ENCODE measurements around the gene OPN5.

The OPN5 gene

DNA sequence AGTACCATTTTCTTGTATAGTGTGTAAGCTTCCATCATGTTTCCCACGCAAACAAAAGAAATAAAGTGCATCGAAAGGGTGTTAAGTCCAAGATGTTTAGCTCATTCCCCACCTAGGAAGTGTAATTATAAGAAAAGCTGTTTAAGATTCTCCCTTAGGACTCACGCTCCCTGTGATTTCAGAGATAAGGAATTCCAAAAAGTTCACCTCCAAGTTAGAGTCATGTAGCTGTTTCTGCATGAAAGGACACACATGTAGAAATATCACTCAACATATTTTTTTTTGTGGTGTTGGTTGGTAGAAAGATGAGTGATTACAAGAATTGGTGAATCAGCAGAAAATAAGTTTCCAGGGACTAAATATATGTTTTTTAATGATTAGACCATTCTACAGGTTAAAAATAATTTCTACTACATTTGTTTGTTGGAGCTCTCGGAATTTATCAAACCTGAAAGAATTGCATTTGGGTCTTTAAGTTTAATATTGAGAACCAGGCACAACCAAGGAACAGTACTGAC is 10.4 kb downstream of the OPN5 start:
- no peak for DNase-seq

DNA sequence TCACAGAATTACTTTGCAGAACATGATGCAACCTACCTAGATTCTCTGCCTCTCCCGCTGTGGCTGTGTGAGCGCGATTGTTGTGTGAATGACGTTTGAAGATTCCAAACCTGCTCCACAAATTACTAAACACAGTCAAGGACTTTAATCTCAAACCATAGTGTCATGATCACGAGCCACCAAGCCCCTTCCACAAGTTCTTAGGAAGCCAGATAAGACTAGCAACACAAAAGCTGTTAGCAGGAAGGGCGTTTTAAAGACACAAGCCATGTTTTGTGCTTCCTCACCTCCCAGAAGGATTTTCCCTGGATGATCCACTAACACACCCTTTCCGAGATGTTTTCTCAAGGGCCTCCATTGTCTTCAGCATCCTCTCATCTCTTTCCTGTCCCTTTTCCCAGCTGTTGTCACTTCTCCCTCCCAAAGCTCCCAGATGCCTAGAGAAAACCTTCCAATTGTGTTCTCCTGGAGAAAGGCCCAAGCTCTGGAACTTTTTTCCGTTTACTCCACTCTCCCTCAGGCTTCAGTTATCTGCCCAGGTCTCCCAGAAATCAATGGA is 12.8 kb downstream of the OPN5 start:
- no peak for DNase-seq

DNA sequence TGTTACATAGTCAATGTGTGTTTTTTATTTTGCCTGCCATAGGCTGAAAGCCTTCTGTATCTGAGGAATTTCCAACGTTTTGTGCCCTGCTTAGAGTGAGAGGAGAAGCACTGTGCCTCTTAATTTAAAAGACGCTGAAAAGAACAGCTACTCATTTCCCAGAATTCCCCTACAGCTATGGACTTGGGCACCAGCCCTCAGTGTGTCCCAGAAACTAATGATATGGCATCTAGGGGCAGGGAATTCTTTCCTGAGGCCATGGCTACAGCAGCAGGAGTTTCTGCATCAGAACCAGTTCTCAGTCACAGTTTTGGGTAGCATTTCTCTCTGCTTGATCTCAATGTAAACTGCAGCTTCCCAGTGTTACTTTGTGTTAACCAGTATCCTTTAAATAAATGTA is 20.2 kb downstream of the OPN5 start:
- no peak for DNase-seq

DNA sequence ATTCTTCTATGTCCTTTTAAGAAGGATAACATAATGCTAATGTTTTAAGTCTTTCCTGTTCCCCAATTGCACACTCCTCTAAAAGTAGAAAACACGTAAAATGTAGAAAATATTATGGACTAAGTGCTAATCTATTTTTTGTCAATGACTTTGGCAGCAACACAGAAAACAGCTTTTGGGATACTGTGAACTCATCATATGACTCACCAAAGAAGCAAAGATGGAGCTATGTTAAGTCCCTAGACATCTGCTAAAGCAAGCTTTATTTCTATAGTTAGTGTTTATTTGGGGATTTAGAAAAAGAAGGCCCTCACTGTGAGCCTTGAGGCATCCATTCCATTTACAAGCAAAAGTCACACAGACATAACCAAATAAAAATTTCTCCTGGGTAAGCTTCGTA is 23.0 kb downstream of the OPN5 start:
- DNase-seq, result no peak

DNA sequence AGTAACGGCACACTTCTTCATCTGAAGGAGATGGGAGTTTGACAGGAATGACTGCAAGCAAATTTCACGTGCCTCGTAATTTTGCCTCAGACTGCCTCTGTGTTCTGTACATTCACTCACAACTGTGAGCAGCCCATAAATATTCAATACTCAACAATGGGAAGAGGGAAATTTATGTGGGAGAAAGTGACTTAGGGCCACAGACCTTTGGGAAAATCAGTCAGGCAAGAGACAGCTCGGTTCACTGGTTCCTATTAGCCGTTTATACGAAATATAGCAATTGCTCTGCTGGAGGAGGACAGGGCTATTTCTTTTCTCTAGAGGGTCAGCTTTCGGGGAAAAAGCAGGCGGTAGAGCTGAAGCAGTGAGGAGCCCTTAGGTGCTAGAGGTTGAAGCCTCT is 28.0 kb downstream of the OPN5 start:
- no peak for DNase-seq

DNA sequence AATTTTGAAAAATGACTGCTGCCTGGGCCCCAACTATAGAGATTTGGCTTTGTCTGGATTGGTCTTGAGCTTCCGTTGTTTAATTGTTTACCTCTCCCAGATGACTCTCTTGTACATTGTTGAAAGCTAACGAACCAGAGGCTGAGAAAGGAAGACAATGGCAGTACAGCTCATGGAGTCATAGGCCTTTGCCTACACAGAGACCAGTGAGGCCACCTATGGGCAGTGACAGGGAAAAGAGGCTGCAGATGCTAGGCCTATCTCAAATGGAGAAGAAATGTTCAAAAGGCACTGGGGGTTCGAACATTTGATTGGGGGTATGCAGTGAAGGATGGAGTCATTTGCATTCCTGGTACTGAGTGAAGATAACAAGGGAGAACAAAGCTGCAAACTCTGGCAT is 29.1 kb downstream of the OPN5 start:
- no peak for DNase-seq

DNA sequence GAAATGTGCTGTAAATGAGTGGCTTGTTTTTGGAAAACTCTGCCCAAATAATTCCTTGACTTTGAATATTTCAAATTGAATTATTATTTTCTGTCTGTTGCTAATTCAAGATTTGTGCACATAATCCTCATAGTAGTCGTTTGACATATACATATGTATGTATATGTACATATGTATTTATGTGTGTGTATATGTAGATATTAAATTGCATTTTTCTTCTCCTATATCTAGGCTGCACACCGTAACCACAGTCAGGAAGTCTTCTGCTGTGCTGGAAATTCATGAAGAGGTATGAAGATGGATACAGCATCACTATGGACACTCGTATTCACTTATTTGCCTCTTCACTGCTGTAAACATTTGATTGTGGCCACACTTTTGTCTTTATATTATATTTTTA is 29.6 kb downstream of the OPN5 start:
- DNase-seq, result no peak

DNA sequence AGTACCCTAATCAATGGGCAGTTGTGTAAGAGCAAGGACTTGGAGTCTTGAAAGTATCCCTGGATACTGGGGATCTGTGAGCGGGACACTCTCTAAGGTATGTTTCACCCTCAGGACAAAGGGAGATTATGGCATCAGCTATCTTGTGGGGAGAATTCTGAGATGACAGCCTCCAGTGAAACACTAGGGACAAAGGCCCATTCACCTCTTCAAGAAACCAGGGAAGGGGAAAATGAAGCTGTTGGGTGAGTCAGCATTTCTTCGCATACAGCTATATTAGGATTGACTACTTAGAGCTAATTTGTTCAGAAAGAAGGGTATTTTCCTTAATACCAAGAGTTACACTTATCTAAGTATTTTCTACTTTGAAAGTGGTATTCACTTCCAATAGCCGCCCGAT is 35.9 kb downstream of the OPN5 start:
- DNase-seq, result no peak

DNA sequence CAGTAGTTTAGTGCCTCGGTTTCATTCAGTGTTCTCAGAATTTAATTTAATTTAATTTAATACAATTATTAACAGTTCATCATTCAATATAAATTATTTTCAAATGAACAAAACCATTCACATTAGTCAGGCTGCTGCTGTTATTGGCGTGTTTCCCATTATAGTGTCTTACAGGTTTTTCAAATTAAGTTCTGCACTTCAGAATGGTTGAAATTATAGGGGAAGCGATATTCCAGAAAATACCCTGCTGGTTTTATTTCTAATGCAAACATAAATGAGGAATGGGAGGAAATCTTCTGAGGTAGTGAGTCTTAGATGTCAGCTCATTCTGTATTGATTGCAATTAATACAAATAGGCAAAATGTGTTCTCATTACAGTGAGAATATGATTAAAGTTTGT is 37.6 kb downstream of the OPN5 start:
- DNase-seq, result no peak

DNA sequence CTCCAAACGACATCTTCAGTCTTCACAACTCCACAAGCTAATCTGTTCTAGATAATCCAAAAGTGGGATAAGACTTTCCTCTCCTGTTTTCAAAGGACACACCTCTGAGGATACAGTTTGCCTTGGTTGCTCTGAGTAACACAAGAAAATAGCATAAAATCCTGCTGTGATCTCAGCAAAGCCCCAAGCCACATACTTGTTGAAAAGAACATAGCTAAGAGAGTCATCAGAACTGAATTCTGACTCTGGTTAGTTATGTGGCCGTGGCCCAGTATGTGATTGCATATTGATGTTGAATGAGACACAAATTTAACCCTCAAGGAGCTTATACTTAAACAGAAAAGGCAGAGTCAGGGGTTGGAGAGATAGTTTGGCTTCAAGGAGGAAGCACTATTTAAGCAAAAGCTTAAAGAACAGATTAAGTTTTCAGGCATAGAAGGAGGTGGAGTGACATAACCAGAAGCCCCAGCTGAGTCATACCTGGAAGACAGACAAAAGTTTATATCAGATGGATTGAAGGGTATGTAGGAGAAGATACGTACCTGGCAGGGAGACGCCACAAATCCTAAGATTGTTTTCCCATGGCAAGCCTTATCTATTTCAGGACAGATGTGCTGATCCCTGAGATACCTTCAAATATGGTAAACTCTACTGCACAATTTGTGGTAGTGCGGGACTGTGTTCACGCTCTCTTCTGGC is 41.2 kb downstream of the OPN5 start:
- no peak for DNase-seq

DNA sequence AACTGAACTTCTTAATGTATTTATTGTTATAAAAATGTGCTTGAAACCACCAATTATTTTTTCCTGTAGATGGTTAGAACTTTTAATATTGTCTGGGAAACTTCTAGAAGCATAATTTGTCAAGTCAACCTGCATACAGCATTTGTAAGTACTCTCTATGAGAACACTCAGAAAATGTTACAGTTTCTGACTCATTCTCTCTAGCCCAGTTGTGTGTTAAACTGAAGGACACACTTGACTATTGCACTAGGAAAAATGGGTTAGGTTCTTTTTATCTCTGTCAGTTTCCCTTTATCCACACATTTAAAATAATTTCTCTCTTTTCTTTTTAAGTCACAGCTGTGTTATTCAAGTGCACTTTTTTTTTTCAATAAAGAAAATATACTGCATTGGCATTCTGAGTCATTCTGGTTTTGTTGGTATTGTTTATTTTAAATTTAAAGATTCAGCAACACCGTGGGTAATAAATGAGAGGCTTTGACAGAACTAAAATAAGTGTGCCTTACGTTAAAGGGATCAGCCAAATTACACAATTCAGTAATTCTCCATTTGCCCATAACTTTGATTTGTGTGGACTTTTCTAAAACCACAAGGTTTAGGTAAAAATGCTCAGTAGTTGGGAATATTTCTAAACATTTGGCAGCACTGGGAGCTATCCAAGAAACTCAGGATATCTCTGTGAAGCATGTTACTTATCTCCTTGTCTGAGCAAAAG is 50.7 kb downstream of the OPN5 start:
- no peak for DNase-seq

DNA sequence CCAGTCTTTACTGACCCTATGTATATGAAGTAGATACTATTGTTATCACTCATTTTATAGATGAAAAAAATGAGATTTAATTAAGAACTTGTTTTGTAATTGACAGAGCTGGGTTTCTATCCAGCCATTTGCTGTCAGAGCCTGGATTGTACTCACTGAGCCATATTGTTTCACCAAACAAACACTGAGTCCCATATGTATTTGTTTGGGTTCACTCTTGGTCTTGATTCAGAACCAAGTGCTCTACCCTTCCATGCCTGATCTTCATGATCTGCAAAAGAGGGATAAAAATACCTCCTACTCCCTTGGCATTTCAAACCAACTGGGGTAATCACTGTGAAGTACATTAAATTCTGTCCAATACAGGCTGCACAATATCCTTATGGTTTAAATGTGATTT is 52.4 kb downstream of the OPN5 start:
- DNase-seq, result no peak

DNA sequence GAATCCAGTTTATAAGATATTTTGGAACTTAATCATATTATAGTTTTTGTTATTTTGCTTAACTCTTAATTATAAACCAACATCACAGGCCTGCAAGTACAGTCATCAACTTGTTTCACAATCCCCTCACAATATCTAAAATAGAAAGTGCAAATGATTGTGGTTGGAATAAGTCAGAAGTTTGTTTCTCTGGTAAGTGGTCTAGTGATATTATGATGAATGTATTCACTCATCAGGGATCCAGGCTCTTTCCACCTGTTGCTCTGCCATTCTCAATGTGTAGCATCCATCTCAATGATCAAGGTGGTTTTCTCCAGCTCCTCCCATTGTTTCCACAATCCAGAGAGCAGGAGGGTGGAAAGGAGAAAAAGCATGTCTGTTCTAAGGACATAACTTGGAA is 54.2 kb downstream of the OPN5 start:
- no peak for DNase-seq

DNA sequence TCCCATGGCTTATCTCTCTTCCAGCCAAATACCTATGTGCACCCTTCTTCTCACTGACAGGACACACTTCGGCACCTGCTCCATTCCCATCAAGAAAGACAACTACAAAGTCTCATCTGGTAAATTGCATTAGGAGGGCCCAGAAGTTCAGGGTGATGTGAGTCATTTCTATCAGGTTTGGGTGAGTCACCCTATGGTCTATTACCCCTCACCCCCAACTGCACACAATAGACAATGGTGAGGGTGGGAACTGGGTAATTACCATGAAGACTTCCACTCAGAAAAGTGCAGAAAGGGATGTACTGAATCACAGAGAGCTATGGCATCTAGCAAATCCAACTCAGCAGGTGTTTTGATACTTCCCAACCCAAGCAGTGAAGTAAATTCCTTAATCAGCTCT is 54.8 kb downstream of the OPN5 start:
- no peak for DNase-seq

DNA sequence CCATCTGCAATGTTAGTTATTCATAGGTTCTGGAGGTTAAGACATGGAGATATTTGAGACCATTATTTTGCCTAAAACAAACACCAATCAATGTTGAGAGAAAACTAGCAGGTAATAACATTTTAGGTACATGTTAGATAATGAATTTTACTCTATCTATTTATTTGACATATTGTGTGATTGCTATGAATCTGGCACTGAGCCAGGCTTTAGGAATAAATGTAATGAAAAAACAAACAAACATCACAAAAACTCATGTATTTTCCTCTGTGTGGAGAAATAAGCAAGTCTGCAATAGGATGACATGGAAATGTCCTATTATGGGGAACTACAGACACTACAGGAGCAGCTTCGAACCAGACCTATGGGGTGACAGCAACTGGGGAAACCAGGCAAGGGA is 57.8 kb downstream of the OPN5 start:
- DNase-seq, result no peak

DNA sequence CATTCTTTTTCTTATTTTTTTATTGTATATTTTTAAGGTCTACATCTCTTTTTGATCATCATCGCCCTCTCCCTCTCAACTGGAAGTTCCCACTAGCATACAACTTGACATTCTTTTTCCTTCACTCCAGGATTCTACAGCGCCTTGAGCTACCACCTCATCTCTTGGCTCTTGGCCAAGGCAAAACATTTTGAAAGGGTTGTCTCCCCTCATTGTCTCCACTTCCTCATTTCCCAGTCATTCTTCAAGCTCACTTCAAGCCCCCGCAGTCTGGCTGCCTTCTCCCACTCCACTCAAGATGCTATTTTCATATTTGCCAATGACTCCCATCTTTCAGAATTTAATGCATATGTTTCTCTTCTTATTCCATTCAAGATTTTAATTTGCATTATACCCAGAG is 63.0 kb downstream of the OPN5 start:
- DNase-seq, result no peak

DNA sequence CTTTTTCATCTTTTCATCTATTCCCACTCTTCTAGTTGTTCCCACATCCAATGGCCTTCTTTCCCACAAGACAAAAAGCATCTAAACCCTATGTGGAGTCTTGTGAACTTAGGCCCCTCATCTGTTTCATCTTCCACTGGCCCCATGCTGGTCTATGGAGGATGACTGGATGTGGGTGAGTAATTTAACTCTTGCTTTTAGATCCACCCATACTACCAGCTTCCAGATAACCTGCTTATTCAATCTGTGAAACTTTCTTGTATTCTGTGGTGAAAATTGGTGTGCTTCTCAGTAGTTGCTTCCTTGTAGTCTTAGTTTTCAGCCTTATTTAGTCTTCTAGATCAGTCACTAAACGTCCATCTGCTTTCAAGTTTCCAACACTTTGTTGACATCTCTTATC is 64.9 kb downstream of the OPN5 start:
- no peak for DNase-seq

DNA sequence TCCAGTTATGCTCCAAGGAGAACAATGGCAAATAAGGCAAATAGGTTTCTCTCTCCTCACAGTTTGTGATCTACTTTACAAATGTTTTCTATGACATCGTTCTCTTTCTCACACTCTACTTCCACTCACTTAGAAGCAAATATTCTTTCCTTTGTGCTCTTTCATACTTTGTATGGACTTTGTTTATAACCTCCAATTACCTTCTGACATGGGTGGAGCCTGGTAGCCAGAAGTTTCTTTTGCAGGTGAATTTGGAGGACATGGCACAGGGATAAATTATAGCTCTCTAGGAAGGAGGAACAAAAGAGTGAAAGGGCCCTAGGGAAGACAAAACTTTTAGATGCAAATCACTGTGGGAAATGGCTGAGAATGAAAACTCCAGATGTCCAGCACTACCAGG is 69.3 kb downstream of the OPN5 start:
- no peak for DNase-seq

DNA sequence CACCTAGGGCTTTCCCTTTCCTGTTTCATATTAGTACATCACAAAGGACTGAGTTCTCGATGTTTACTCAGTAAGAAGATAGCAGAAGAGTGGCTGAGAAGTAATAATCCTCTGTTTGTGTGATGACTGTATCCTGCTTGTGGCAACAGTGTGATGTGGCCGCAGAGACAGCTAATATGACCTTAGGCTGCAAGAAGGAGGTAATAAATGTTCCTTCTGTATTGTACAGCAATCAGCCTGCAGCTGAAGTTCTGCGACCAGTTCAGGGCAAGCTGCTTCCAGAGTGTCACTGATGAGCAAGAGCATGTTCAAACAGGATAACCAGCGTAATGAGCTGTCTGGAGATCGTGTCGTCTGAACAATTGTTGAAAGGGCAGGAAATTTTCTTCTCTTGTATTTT is 70.9 kb downstream of the OPN5 start:
- DNase-seq, result no peak

DNA sequence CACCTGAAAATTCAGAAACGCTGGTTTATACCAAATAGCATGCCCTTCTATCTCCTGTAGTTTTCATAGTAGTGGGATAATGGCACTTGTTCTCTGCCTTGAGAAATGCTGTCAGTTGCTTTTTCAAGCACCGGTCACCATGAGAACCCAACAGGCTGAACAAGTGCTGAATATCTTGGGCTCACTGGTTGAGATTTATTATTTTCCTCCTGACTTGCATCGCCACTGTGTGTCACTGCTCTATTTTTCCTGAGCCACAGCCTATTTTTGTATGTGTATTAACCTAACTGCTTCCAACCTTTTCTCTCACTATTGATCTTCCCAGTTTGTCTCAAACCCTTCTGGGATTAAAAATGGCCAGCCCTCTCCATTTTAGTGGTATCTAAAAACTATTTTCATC is 71.9 kb downstream of the OPN5 start:
- no peak for DNase-seq

DNA sequence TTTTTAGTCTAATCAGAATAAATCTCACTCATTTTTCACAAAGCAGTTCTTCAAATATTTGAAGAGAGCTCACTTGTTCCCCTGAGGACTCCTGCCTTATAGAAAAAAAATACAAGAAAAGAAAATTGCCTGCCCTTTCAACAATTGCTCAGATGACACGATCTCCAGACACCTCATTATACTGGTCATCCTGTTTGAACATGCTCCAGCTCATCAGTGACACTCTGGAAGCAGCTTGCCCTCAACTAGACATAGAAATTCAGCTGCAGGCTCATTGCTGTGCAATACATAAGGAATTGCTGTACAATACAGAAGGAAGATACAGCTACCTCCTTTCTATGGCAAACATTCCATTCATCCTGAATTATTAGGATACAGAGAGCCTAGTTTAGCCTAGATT is 73.1 kb downstream of the OPN5 start:
- no peak for DNase-seq

DNA sequence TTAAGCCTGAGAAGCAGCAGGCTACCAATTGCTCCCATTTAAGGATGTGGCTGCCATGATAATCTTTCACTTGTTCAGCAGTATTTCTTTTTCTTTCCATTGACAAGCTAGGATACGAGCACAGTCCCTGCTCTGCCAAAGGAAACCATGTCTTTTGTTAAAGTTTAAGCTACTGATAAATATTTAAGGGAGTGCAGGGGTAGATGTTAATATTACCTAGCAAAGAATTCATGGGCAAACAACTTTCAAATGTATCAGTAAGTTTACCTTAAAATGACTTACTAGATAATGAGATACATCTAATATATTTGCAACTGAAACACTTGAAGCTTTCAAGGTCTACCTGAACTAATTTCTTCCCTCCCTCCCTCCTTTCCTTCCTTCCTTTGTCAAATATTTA is 77.3 kb downstream of the OPN5 start:
- DNase-seq, result no peak

DNA sequence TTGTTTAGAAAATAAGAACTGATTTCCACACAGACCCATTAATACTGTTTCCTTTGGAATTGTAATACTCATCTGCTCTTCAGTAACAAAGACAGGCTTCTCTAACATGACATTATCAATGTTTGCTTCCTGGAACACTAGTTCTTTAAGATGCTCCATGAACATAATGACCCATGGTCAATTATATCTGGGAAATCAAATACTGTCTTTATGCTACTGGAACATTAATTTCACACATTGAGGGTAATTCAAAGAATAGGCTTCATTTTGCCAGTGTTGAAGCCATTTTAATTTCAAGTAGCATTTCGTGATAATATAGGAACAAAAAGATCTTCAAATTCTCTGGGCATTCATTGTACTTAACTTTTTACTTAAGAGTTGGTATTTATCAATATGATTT is 80.9 kb downstream of the OPN5 start:
- DNase-seq, result no peak

DNA sequence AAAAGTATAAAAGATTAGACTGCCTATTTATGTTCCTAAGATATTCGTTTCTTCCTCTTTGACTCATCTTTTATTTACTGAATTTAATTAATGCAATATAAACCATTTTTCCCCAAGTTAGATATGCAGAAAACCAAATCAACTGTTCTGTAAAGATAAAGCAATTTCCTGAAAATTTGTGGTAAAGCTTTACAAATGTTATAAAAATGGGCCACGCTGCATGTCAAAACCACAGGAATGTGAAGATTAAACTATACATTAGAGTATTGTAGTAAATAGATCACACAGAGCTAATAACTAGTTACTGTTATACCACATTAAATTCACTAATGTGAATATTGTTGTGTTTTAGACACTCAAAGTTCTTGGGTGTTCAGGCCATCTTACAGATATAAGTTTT is 83.4 kb downstream of the OPN5 start:
- no peak for DNase-seq

DNA sequence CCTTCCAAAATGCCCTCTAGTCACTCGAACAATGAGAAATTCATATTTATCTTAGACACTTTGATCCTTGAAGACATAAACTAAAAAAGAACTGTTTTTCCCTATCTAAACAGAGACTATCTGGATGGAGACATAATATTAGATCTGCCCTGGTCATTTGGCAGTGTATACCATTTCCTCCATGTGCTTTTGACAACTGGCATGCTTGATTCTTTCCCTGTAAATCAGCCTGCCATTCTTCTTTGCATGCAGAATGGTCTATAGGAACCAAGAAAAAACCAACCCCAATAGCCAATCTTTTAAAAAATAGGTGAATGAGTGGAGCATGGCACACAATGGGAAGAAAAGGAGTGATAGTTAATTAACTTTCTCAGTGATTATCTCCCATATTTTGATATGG is 93.8 kb downstream of the OPN5 start:
- DNase-seq, result no peak
